Body of pancreas (tissue), 4 donors: ENCODE data around the gene TAS2R60.

Source experiments
- POLR2A ChIP-seq, 3 donors: fragments of 450-650 bp; IDR thresholded peaks; one replicate each; pipeline ENCODE4 v1.6.1; 2016; ENCODE audit warnings: antibody characterized with exemption in 3 of 3, mild to moderate bottlenecking in 2 of 3
- TF ChIP-seq, protein P1 (sequence below), 7 experiments: fragments of 450-650 bp in 4 of 7; fragments of 200-600 bp in 3 of 7; sonication (generic) in 3 of 7; IDR thresholded peaks; one replicate each; pipeline ENCODE4 v1.5.1; 2016 to 2019; ENCODE audit warnings: antibody characterized with exemption in 7 of 7

DNA sequence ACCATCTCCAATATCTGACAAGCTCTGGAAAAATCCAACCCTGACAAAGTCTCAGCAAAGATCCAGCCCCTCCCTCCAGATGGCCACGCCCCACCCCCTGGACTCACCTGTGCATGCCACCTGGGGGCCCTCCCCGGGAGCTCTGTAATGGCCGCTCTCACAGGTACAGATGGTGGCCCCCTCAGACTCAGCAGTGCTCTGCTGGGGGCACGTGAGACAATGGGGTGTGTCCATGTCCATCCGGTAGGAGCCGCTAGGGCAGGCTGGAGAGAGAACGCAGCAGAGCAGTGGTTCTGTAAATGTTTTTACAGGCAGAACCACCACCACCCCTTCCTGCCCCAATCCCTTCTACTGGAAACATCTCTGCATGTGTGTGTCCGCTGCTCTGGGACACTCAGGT is 44.1 kb upstream of the TAS2R60 start:
- TF ChIP-seq, protein P1, sequence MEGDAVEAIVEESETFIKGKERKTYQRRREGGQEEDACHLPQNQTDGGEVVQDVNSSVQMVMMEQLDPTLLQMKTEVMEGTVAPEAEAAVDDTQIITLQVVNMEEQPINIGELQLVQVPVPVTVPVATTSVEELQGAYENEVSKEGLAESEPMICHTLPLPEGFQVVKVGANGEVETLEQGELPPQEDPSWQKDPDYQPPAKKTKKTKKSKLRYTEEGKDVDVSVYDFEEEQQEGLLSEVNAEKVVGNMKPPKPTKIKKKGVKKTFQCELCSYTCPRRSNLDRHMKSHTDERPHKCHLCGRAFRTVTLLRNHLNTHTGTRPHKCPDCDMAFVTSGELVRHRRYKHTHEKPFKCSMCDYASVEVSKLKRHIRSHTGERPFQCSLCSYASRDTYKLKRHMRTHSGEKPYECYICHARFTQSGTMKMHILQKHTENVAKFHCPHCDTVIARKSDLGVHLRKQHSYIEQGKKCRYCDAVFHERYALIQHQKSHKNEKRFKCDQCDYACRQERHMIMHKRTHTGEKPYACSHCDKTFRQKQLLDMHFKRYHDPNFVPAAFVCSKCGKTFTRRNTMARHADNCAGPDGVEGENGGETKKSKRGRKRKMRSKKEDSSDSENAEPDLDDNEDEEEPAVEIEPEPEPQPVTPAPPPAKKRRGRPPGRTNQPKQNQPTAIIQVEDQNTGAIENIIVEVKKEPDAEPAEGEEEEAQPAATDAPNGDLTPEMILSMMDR (IDR thresholded peaks at IDR 0.05), result no peak
- TF ChIP-seq POLR2A (IDR thresholded peaks at IDR 0.05), result no peak
